Fibroblast of mammary gland (primary cell): ENCODE data around the gene FAM227A.

Source experiments
- DNase-seq: peaks from one replicate; pipeline ENCODE4 v3.0.0-alpha.2; 2010; ENCODE audit warnings: low read depth
- H3K4me3 ChIP-seq: 2 replicates; pipeline ENCODE4 v1.5.1; 2011; ENCODE audit warnings: low read depth, mild to moderate bottlenecking, low read length, moderate library complexity; ENCODE audit not compliant: control insufficient read depth
- CTCF ChIP-seq: conservative IDR thresholded peaks from 2 replicates; pipeline ENCODE4 v1.5.1; 2011; ENCODE audit warnings: low read depth, low read length, inconsistent platforms; ENCODE audit not compliant: control insufficient read depth, insufficient read depth

The FAM227A gene

GRCh38 chr22:38694049-38694448 is 37.9 kb upstream of the FAM227A start:
- H3K4me3 ChIP-seq, result no peak overlapping the region
- no peak for TF ChIP-seq CTCF
- no peak for DNase-seq

- no peak for TF ChIP-seq CTCF
- H3K4me3 ChIP-seq, result no peak overlapping the region
- no peak for DNase-seq
These were observed 33.5 kb upstream of the FAM227A start for GRCh38 chr22:38689651-38690050.

- TF ChIP-seq CTCF, result no peak
- no peak for DNase-seq
- H3K4me3 ChIP-seq, result no peak overlapping the region
These were observed 29.6 kb upstream of the FAM227A start for GRCh38 chr22:38685761-38686160.

GRCh38 chr22:38684895-38685294 is 28.7 kb upstream of the FAM227A start:
- no peak for DNase-seq
- TF ChIP-seq CTCF, result no peak
- no peak overlapping the region for H3K4me3 ChIP-seq

- DNase-seq, result peak; percentile 81
- TF ChIP-seq CTCF, result peak; percentile 38
- peak within 1 kb of the TSS; percentile 92 for H3K4me3 ChIP-seq
These were observed 25.6 kb upstream of the FAM227A start, which contains the start of gene TOMM22 for GRCh38 chr22:38681582-38682335. TOMM22 (plus strand) TSS chr22:38681957; CDS start chr22:38681979, 22 bp downstream.

- no peak for TF ChIP-seq CTCF
- DNase-seq, result no peak
- H3K4me3 ChIP-seq, result no peak overlapping the region
These were observed 19.6 kb upstream of the FAM227A start for GRCh38 chr22:38675833-38676232.

- H3K4me3 ChIP-seq, result no peak overlapping the region
- no peak for DNase-seq
- no peak for TF ChIP-seq CTCF
These were observed 18.7 kb upstream of the FAM227A start for GRCh38 chr22:38674888-38675287.
